Measurements from ENCODE around the gene HSPA12A. TPM values are rescaled to one million over a fixed set of nuclear protein-coding genes. Genes with fewer than 3 reads are reported as not detected.
"Not testable (repeated sequence)": the region's sequence is repeated elsewhere in the genome, so short reads cannot be mapped to it uniquely, and the experiment has no call there.

Gene HSPA12A
- polyA plus RNA-seq, 3 donors, result 32.7 to 56.5 (median 48.7) TPM

- DNase-seq, result no peak
Observed at GRCh38 chr10:116720668-116721546, 21.5 kb downstream of the HSPA12A start.

- DNase-seq, result no peak
Observed at GRCh38 chr10:116720241-116720643, 22.1 kb downstream of the HSPA12A start.

GRCh38 chr10:116719804-116720203 lies 22.6 kb downstream of the HSPA12A start:
- no peak for DNase-seq

- DNase-seq, result no peak
Observed at GRCh38 chr10:116718058-116718457, 24.3 kb downstream of the HSPA12A start.

GRCh38 chr10:116716381-116716780 lies 26.0 kb downstream of the HSPA12A start:
- DNase-seq, result no peak

- no peak for DNase-seq
Observed at GRCh38 chr10:116715839-116716377, 26.5 kb downstream of the HSPA12A start.

GRCh38 chr10:116715341-116715740 lies 27.0 kb downstream of the HSPA12A start:
- no peak for DNase-seq

GRCh38 chr10:116713846-116714245 lies 28.5 kb downstream of the HSPA12A start:
- no peak for DNase-seq

GRCh38 chr10:116712989-116713543 lies 29.3 kb downstream of the HSPA12A start:
- no peak for DNase-seq

GRCh38 chr10:116712519-116712918 lies 29.8 kb downstream of the HSPA12A start:
- DNase-seq, result no peak

- DNase-seq, result not testable (repeated sequence)
Observed at GRCh38 chr10:116711803-116712202, 30.6 kb downstream of the HSPA12A start.

GRCh38 chr10:116710076-116710475 lies 32.3 kb downstream of the HSPA12A start:
- no peak for DNase-seq

- DNase-seq, result no peak
Observed at GRCh38 chr10:116708877-116709276, 33.5 kb downstream of the HSPA12A start.

- no peak for DNase-seq
Observed at GRCh38 chr10:116708391-116708821, 34.0 kb downstream of the HSPA12A start.

- DNase-seq, result no peak
Observed at GRCh38 chr10:116707981-116708380, 34.4 kb downstream of the HSPA12A start.

GRCh38 chr10:116706281-116706680 lies 36.1 kb downstream of the HSPA12A start:
- no peak for DNase-seq

- no peak for DNase-seq
Observed at GRCh38 chr10:116705498-116705897, 36.9 kb downstream of the HSPA12A start.

GRCh38 chr10:116704926-116705325 lies 37.4 kb downstream of the HSPA12A start:
- no peak for DNase-seq

- DNase-seq, result no peak
Observed at GRCh38 chr10:116702165-116702564, 40.2 kb downstream of the HSPA12A start.

GRCh38 chr10:116699471-116700150 lies 42.8 kb downstream of the HSPA12A start:
- no peak for DNase-seq

GRCh38 chr10:116699049-116699448 lies 43.3 kb downstream of the HSPA12A start:
- no peak for DNase-seq

GRCh38 chr10:116698364-116698763 lies 44.0 kb downstream of the HSPA12A start:
- no peak for DNase-seq

GRCh38 chr10:116697816-116698215 lies 44.5 kb downstream of the HSPA12A start:
- no peak for DNase-seq
